Measurements from ENCODE around the gene LMO4. TPM values are rescaled to one million over a fixed set of nuclear protein-coding genes. Genes with fewer than 3 reads are reported as not detected.

Gene LMO4
- total and polyA plus RNA-seq, 7 experiments from 2014 or later = 6.4 to 30.6 (median 9.1) TPM

- H3K27ac Mint-ChIP-seq = no peak overlapping the region
Observed at GRCh38 chr1:87393445-87394085, 64.9 kb downstream of the LMO4 start.

GRCh38 chr1:87394513-87394912 is 65.8 kb downstream of the LMO4 start:
- H3K27ac Mint-ChIP-seq = no peak overlapping the region
- ATAC-seq = no peak
- H3K9me3 ChIP-seq (ENCODE audit: control insufficient read depth in 2 of 3, low read length in 3 of 3) = no peaks in the 10 kb centered on the region
- ChIA-PET CTCF (no interaction called here), POLR2A (no interaction called here)
- H3K27ac ChIP-seq (ENCODE audit: low read depth, low read length) = no peak overlapping the region
- H3K4me3 ChIP-seq (ENCODE audit: low read length) = no peak overlapping the region
- H3K4me3 Mint-ChIP-seq = no peak overlapping the region
- no peaks in the 10 kb centered on the region for H3K4me1 ChIP-seq (ENCODE audit: control insufficient read depth in 2 of 2, insufficient read depth in 2 of 2, low read length in 2 of 2)
- no peaks in the 10 kb centered on the region for H3K36me3 Mint-ChIP-seq
- no peaks in the 10 kb centered on the region for H3K36me3 ChIP-seq (ENCODE audit: control insufficient read depth in 2 of 3, insufficient read depth in 3 of 3, low read length in 3 of 3)
- H3K9me3 Mint-ChIP-seq = no peaks in the 10 kb centered on the region
- no peak for DNase-seq
- H3K27me3 ChIP-seq (ENCODE audit: control insufficient read depth in 2 of 2, insufficient read depth in 2 of 2, low read length in 2 of 2) = no peaks in the 10 kb centered on the region
- H3K27me3 Mint-ChIP-seq = peaks cover 0 to 34% (median 4%) of the 10 kb centered on the region in 5 donors
- intact Hi-C loops (cut with micrococcal nuclease) = no loop called here
- no peaks in the 10 kb centered on the region for H3K4me1 Mint-ChIP-seq

More at GRCh38 chr1:87393445-87394085, 64.9 kb downstream of the LMO4 start:
- Histone ChIP-seq H3K4me3 (ENCODE audit: low read length) (no peak overlapping the region), H3K4me1 (ENCODE audit: control insufficient read depth in 2 of 2, insufficient read depth in 2 of 2, low read length in 2 of 2) (no peaks in the 10 kb centered on the region), H3K27ac (ENCODE audit: low read depth, low read length) (no peak overlapping the region), H3K36me3 (ENCODE audit: control insufficient read depth in 2 of 3, insufficient read depth in 3 of 3, low read length in 3 of 3) (no peaks in the 10 kb centered on the region), H3K27me3 (ENCODE audit: control insufficient read depth in 2 of 2, insufficient read depth in 2 of 2, low read length in 2 of 2) (no peaks in the 10 kb centered on the region), H3K9me3 (ENCODE audit: control insufficient read depth in 2 of 3, low read length in 3 of 3) (no peaks in the 10 kb centered on the region)
- DNase-seq (no peak), ATAC-seq (no peak)
- intact Hi-C loops (cut with micrococcal nuclease) = no loop called here
- Mint-ChIP-seq H3K27me3 (peaks cover 0 to 31% (median 5%) of the 10 kb centered on the region in 5 donors), H3K36me3 (no peaks in the 10 kb centered on the region), H3K4me3 (no peak overlapping the region), H3K4me1 (no peaks in the 10 kb centered on the region), H3K9me3 (peaks cover 0 to under 1% (median 0%) of the 10 kb centered on the region in 11 donors)
- POLR2A ChIA-PET = no interaction called here
- CTCF ChIA-PET = interaction anchor here (0.7 kb wide), 1 partner anchor 1219 kb away, joined by 3 read pairs; no protein-coding TSS in a partner anchor

- no peak overlapping the region for H3K27ac Mint-ChIP-seq
- Histone ChIP-seq H3K9me3 (ENCODE audit: control insufficient read depth in 2 of 3, low read length in 3 of 3) (no peaks in the 10 kb centered on the region), H3K4me3 (ENCODE audit: low read length) (no peak overlapping the region), H3K4me1 (ENCODE audit: control insufficient read depth in 2 of 2, insufficient read depth in 2 of 2, low read length in 2 of 2) (no peaks in the 10 kb centered on the region), H3K27ac (ENCODE audit: low read depth, low read length) (no peak overlapping the region), H3K36me3 (ENCODE audit: control insufficient read depth in 2 of 3, insufficient read depth in 3 of 3, low read length in 3 of 3) (no peaks in the 10 kb centered on the region), H3K27me3 (ENCODE audit: control insufficient read depth in 2 of 2, insufficient read depth in 2 of 2, low read length in 2 of 2) (no peaks in the 10 kb centered on the region)
- CTCF ChIA-PET = no interaction called here
- POLR2A ChIA-PET = no interaction called here
- DNase-seq (no peak), ATAC-seq (no peak)
- no peak overlapping the region for H3K4me3 Mint-ChIP-seq
- peaks cover 0 to 34% (median 4%) of the 10 kb centered on the region in 5 donors for H3K27me3 Mint-ChIP-seq
- H3K4me1 Mint-ChIP-seq = no peaks in the 10 kb centered on the region
- no peaks in the 10 kb centered on the region for H3K9me3 Mint-ChIP-seq
- H3K36me3 Mint-ChIP-seq = no peaks in the 10 kb centered on the region
- intact Hi-C loops (cut with micrococcal nuclease) = no loop called here
Observed at GRCh38 chr1:87394982-87395381, 66.3 kb downstream of the LMO4 start.
